ENCODE results near the gene AEN. TPM values are rescaled to one million over a fixed set of nuclear protein-coding genes. Genes with fewer than 3 reads are reported as not detected.
"Not testable (repeated sequence)": the region's sequence is repeated elsewhere in the genome, so short reads cannot be mapped to it uniquely, and the experiment has no call there.

The AEN gene
- total RNA-seq, 1 experiment from 2014 or later = 183 TPM

DNA sequence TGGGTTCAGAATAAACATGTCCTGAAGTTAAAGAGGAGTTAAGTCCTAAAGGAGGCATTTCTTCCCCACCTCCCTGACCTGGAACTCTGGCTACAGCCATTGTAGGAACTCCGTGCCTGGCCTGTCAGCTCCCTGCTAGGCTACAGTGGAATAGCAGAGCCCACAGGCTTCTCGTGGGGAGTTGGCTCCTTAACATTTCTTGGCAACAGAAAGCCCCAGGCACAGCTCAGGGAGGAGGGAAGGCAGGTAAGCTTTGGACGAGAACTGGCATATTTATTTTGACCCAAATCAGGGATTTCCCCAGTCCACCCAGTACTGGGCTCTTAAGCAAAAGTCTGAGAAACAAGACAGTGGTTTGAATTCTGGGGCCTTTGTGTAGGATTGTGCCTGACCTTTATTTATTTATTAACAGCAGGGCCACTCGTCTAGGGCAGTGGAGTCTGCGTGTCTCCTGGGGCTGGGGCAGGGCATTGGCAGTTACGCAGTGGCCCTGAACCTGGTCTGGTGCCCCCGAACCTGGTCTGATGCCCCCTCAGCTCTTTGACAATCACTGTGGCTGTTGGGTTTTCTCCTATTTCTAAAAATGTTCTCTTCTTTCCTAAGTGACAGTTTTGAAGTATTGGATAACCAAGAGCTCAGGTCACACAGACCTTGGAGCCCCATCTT, 9.8 kb downstream of the AEN start (continued):
- TF ChIP-seq, protein P1, sequence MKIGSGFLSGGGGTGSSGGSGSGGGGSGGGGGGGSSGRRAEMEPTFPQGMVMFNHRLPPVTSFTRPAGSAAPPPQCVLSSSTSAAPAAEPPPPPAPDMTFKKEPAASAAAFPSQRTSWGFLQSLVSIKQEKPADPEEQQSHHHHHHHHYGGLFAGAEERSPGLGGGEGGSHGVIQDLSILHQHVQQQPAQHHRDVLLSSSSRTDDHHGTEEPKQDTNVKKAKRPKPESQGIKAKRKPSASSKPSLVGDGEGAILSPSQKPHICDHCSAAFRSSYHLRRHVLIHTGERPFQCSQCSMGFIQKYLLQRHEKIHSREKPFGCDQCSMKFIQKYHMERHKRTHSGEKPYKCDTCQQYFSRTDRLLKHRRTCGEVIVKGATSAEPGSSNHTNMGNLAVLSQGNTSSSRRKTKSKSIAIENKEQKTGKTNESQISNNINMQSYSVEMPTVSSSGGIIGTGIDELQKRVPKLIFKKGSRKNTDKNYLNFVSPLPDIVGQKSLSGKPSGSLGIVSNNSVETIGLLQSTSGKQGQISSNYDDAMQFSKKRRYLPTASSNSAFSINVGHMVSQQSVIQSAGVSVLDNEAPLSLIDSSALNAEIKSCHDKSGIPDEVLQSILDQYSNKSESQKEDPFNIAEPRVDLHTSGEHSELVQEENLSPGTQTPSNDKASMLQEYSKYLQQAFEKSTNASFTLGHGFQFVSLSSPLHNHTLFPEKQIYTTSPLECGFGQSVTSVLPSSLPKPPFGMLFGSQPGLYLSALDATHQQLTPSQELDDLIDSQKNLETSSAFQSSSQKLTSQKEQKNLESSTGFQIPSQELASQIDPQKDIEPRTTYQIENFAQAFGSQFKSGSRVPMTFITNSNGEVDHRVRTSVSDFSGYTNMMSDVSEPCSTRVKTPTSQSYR (CRISPR knock-in tag; IDR thresholded peaks at IDR 0.05) = no peak
- no peak for TF ChIP-seq NFYB (CRISPR knock-in tag; conservative IDR thresholded peaks at IDR 0.05; ENCODE audit: low read depth)
- no peak for TF ChIP-seq TCF7 (CRISPR knock-in tag; IDR thresholded peaks at IDR 0.05; ENCODE audit: low read depth)
- no peak for TF ChIP-seq SOX15 (CRISPR knock-in tag; IDR thresholded peaks at IDR 0.05)

DNA sequence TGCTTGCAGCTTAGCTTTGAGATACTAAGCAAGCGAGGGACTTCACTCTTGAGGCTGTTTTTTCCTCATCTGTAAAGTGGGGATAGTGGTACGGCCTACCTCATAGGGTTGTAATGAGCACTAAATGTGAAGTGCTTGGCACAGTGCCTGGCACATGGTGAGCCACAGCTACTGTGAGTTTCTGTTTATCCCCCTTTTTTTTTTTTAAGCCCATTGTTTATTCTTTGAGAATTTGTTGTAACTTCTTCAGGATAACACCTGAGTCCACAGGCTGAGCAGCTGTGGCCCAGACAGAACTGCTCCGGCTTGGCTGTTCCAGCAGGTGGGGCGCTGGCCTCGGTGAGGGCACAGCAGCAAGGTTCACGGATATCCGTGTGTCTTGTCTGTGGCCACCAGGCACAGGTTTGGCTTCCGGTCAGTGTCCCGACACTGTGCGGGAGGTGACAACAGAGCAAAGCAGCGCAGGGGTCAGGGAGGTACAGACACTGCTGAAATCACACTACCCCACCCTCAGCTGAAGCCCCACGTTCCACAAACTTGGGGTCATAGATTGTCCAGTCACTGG, 10.4 kb downstream of the AEN start:
- TF ChIP-seq, protein P2, sequence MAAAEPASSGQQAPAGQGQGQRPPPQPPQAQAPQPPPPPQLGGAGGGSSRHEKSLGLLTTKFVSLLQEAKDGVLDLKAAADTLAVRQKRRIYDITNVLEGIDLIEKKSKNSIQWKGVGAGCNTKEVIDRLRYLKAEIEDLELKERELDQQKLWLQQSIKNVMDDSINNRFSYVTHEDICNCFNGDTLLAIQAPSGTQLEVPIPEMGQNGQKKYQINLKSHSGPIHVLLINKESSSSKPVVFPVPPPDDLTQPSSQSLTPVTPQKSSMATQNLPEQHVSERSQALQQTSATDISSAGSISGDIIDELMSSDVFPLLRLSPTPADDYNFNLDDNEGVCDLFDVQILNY (CRISPR knock-in tag; IDR thresholded peaks at IDR 0.05) = no peak
- TF ChIP-seq ZNF121 (CRISPR knock-in tag; IDR thresholded peaks at IDR 0.05) (no peak), SOX15 (CRISPR knock-in tag; IDR thresholded peaks at IDR 0.05) (no peak), ESRRA (CRISPR knock-in tag; IDR thresholded peaks at IDR 0.05; ENCODE audit: borderline replicate concordance) (no peak), ZNF416 (CRISPR knock-in tag; IDR thresholded peaks at IDR 0.05) (no peak), IRF2 (CRISPR knock-in tag; IDR thresholded peaks at IDR 0.05; ENCODE audit: borderline replicate concordance, low read depth) (no peak)
- TF ChIP-seq, protein P3, sequence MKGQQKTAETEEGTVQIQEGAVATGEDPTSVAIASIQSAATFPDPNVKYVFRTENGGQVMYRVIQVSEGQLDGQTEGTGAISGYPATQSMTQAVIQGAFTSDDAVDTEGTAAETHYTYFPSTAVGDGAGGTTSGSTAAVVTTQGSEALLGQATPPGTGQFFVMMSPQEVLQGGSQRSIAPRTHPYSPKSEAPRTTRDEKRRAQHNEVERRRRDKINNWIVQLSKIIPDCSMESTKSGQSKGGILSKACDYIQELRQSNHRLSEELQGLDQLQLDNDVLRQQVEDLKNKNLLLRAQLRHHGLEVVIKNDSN (CRISPR knock-in tag; IDR thresholded peaks at IDR 0.05) = no peak
- TF ChIP-seq, protein P4, sequence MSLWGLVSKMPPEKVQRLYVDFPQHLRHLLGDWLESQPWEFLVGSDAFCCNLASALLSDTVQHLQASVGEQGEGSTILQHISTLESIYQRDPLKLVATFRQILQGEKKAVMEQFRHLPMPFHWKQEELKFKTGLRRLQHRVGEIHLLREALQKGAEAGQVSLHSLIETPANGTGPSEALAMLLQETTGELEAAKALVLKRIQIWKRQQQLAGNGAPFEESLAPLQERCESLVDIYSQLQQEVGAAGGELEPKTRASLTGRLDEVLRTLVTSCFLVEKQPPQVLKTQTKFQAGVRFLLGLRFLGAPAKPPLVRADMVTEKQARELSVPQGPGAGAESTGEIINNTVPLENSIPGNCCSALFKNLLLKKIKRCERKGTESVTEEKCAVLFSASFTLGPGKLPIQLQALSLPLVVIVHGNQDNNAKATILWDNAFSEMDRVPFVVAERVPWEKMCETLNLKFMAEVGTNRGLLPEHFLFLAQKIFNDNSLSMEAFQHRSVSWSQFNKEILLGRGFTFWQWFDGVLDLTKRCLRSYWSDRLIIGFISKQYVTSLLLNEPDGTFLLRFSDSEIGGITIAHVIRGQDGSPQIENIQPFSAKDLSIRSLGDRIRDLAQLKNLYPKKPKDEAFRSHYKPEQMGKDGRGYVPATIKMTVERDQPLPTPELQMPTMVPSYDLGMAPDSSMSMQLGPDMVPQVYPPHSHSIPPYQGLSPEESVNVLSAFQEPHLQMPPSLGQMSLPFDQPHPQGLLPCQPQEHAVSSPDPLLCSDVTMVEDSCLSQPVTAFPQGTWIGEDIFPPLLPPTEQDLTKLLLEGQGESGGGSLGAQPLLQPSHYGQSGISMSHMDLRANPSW (CRISPR knock-in tag; conservative IDR thresholded peaks at IDR 0.05; ENCODE audit: low read depth) = no peak
- Mint-ChIP-seq H3K27me3 (ENCODE audit: low read depth) (no peaks in the 10 kb centered on the region), H3K27ac (peak overlapping the region; percentile 9; the same call in 1 of the 2 replicates), H3K9me3 (no peaks in the 10 kb centered on the region), H3K4me3 (no peak overlapping the region), H3K4me1 (peaks cover 33% of the 10 kb centered on the region), H3K36me3 (peaks cover 66% of the 10 kb centered on the region)
- DNase-seq (ENCODE audit: low spot score) (no peak), ATAC-seq (no peak)
- ChIA-PET POLR2A (interaction anchor here (0.6 kb wide), 2 partner anchors 21 to 1520 kb away, joined by 3 to 4 read pairs; no protein-coding TSS in a partner anchor), CTCF (interaction anchor here (1.1 kb wide), 1 partner anchor 10 kb away, joined by 3 read pairs; the partner anchor contains the start of gene AEN)

DNA sequence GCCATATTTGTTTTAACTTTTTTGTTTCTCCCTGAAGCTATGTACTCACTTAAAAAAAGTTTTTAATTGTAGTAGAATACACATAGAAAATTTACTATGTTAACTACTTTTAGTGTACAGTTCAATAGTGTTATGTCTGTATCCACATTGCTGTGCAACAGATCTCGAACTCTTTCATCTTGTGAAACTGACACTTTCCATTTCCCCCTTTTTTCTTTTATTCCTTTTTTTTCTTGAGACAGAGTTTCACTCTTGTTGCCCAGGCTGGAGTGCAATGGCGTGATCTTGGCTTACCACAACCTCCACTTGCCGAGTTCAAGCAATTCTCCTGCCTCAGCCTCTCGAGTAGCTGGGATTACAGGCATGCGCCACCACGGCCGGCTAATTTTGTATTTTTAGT, 11.7 kb downstream of the AEN start:
- POLR2A ChIA-PET; DNase-seq (ENCODE audit: low spot score); CTCF ChIA-PET: not testable (repeated sequence)

DNA sequence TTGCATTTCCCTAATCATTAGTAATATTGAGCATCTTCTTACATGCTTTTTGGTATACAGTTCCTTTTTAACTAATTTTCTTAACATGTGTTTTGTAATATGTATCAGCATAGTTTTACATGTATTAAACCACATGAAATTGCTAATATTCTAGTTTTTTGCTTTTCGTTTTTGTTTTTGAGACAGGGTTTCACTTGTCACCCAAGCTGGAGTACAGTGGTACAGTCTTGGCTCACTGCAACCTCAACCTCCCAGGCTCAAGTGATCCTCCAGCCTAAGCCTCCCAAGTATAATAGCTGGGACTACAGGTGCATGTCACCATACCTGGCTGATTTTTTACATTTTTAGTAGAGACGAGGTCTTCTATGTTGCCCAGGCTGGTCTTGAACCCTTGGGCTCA, 13.3 kb downstream of the AEN start:
- no peaks in the 10 kb centered on the region; the same call in 1 of the 2 replicates for H3K27me3 Mint-ChIP-seq (ENCODE audit: low read depth)
- TF ChIP-seq, protein P5, sequence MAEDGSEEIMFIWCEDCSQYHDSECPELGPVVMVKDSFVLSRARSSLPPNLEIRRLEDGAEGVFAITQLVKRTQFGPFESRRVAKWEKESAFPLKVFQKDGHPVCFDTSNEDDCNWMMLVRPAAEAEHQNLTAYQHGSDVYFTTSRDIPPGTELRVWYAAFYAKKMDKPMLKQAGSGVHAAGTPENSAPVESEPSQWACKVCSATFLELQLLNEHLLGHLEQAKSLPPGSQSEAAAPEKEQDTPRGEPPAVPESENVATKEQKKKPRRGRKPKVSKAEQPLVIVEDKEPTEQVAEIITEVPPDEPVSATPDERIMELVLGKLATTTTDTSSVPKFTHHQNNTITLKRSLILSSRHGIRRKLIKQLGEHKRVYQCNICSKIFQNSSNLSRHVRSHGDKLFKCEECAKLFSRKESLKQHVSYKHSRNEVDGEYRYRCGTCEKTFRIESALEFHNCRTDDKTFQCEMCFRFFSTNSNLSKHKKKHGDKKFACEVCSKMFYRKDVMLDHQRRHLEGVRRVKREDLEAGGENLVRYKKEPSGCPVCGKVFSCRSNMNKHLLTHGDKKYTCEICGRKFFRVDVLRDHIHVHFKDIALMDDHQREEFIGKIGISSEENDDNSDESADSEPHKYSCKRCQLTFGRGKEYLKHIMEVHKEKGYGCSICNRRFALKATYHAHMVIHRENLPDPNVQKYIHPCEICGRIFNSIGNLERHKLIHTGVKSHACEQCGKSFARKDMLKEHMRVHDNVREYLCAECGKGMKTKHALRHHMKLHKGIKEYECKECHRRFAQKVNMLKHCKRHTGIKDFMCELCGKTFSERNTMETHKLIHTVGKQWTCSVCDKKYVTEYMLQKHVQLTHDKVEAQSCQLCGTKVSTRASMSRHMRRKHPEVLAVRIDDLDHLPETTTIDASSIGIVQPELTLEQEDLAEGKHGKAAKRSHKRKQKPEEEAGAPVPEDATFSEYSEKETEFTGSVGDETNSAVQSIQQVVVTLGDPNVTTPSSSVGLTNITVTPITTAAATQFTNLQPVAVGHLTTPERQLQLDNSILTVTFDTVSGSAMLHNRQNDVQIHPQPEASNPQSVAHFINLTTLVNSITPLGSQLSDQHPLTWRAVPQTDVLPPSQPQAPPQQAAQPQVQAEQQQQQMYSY (CRISPR knock-in tag; IDR thresholded peaks at IDR 0.05) = no peak
- TF ChIP-seq MXD4 (CRISPR knock-in tag; IDR thresholded peaks at IDR 0.05; ENCODE audit: borderline replicate concordance) = no peak
- TF ChIP-seq TEAD4 (CRISPR knock-in tag; IDR thresholded peaks at IDR 0.05) = no peak
- TF ChIP-seq SMAD3 (CRISPR knock-in tag; IDR thresholded peaks at IDR 0.05; ENCODE audit: borderline replicate concordance) = no peak
- no peak for TF ChIP-seq SP1 (CRISPR knock-in tag; conservative IDR thresholded peaks at IDR 0.05)
- no peak for TF ChIP-seq CREM (CRISPR knock-in tag; IDR thresholded peaks at IDR 0.05)
- TF ChIP-seq NR3C1 (CRISPR knock-in tag; conservative IDR thresholded peaks at IDR 0.05; ENCODE audit: low read depth) = no peak
- peak overlapping the region; percentile 27; the same call in 1 of the 2 replicates for H3K27ac Mint-ChIP-seq
- ATAC-seq = no peak
- H3K4me3 Mint-ChIP-seq = no peak overlapping the region
- CTCF ChIA-PET = no interaction called here
- H3K9me3 Mint-ChIP-seq = no peaks in the 10 kb centered on the region
- peaks cover 40% of the 10 kb centered on the region for H3K4me1 Mint-ChIP-seq
- peaks cover 37% of the 10 kb centered on the region for H3K36me3 Mint-ChIP-seq
- POLR2A ChIA-PET = no interaction called here
- no peak for DNase-seq (ENCODE audit: low spot score)

More for the DNA sequence above, 11.7 kb downstream of the AEN start:
- H3K4me3 Mint-ChIP-seq; ATAC-seq; H3K27me3 Mint-ChIP-seq (ENCODE audit: low read depth); H3K9me3 Mint-ChIP-seq: not testable (repeated sequence)
- H3K4me1 Mint-ChIP-seq = peaks cover 35% of the 10 kb centered on the region
- H3K27ac Mint-ChIP-seq = 0 out of 2 replicates have a peak overlapping the region, but pooled peaks have one; percentile 12
- H3K36me3 Mint-ChIP-seq = peaks cover 53% of the 10 kb centered on the region
